WTC11 (cell line): Measurements from ENCODE around the gene BACH2. TPM values are rescaled to one million over a fixed set of nuclear protein-coding genes. Genes with fewer than 3 reads are reported as not detected.

Source experiments
- ATAC-seq: fragments of 200-7000 bp; cut with Tn5 transposase; 2 replicates; pipeline ENCODE4 v1.10.0; 2021; ENCODE audit warnings: mild to moderate bottlenecking, moderate library complexity
- CTCF ChIA-PET: fragments of 300-600 bp; sonication (Branson Sonifier 250); formaldehyde crosslinking; loops from one replicate; lab custom pipeline; 2021; ENCODE audit warnings: antibody characterized with exemption; lab: Charles Lee
- POLR2A ChIA-PET: fragments of 350-600 bp; sonication (Branson Sonifier 250); formaldehyde crosslinking; loops from one replicate; lab custom pipeline; 2021; ENCODE audit warnings: antibody characterized with exemption; lab: Charles Lee
- DNase-seq: peaks from one replicate; pipeline ENCODE4 v3.0.0; 2021; ENCODE audit warnings: low spot score
- H3K27ac Mint-ChIP-seq: 2 replicates; pipeline ENCODE4 v1.8.0; 2021; ENCODE audit warnings: mixed read lengths
- H3K27me3 Mint-ChIP-seq: 2 replicates; pipeline ENCODE4 v1.8.0; 2021; ENCODE audit warnings: low read depth, mild to moderate bottlenecking, moderate library complexity, mixed read lengths
- H3K36me3 Mint-ChIP-seq: 2 replicates; pipeline ENCODE4 v1.8.0; 2021; ENCODE audit warnings: mixed read lengths
- H3K4me1 Mint-ChIP-seq: 2 replicates; pipeline ENCODE4 v1.8.0; 2022; ENCODE audit warnings: mixed read lengths
- H3K4me3 Mint-ChIP-seq: 2 replicates; pipeline ENCODE4 v1.8.0; 2021; ENCODE audit warnings: mild to moderate bottlenecking, moderate library complexity, mixed read lengths
- H3K9me3 Mint-ChIP-seq: 2 replicates; pipeline ENCODE4 v1.8.0; 2021; ENCODE audit warnings: mixed read lengths
- ATF2 ChIP-seq: sonication (generic); formaldehyde crosslinking; IDR thresholded peaks from 2 replicates; pipeline ENCODE4 v1.8.1; 2022; ENCODE audit warnings: low read depth, missing genetic modification reagents, borderline replicate concordance
- ATF3 ChIP-seq: sonication (generic); formaldehyde crosslinking; conservative IDR thresholded peaks from 2 replicates; pipeline ENCODE4 v1.8.1; 2022; ENCODE audit warnings: mild to moderate bottlenecking, missing genetic modification reagents
- CBFB ChIP-seq: sonication (generic); formaldehyde crosslinking; IDR thresholded peaks from 2 replicates; pipeline ENCODE4 v1.8.1; 2022; ENCODE audit warnings: mild to moderate bottlenecking, low read depth, missing genetic modification reagents
- CREM ChIP-seq: sonication (generic); formaldehyde crosslinking; IDR thresholded peaks from 2 replicates; pipeline ENCODE4 v1.8.1; 2022; ENCODE audit warnings: mild to moderate bottlenecking, missing genetic modification reagents, moderate library complexity
- CTCF ChIP-seq: fragments of 200-600 bp; IDR thresholded peaks from 2 replicates; pipeline ENCODE4 v1.8.0; 2022; ENCODE audit warnings: antibody characterized with exemption
- ETV6 ChIP-seq: sonication (generic); formaldehyde crosslinking; IDR thresholded peaks from 2 replicates; pipeline ENCODE4 v1.8.1; 2022; ENCODE audit warnings: mild to moderate bottlenecking, missing genetic modification reagents
- FOXK1 ChIP-seq: sonication (generic); formaldehyde crosslinking; IDR thresholded peaks from 2 replicates; pipeline ENCODE4 v1.8.0; 2022; ENCODE audit warnings: mild to moderate bottlenecking, moderate library complexity, missing genetic modification reagents
- FOXP1 ChIP-seq: sonication (generic); formaldehyde crosslinking; IDR thresholded peaks from 2 replicates; pipeline ENCODE4 v1.8.0; 2022; ENCODE audit warnings: missing genetic modification reagents, mild to moderate bottlenecking, moderate library complexity, borderline replicate concordance
- IRF2 ChIP-seq: sonication (generic); formaldehyde crosslinking; IDR thresholded peaks from 2 replicates; pipeline ENCODE4 v1.8.0; 2022; ENCODE audit warnings: low read depth, missing genetic modification reagents, borderline replicate concordance
- JAZF1 ChIP-seq: fragments of 250-450 bp; sonication (Bioruptor Pico); IDR thresholded peaks from 2 replicates; pipeline ENCODE4 v1.9.0; 2021; ENCODE audit warnings: moderate library complexity, mild to moderate bottlenecking, inconsistent platforms
- MLX ChIP-seq: sonication (generic); formaldehyde crosslinking; IDR thresholded peaks from 2 replicates; pipeline ENCODE4 v1.8.1; 2023; ENCODE audit warnings: mild to moderate bottlenecking, missing genetic modification reagents, moderate library complexity
- MYBL2 ChIP-seq: sonication (generic); formaldehyde crosslinking; IDR thresholded peaks from 2 replicates; pipeline ENCODE4 v1.8.1; 2023; ENCODE audit warnings: mild to moderate bottlenecking, moderate library complexity, missing genetic modification reagents
- NFATC4 ChIP-seq: fragments of 250-450 bp; sonication (Bioruptor Pico); IDR thresholded peaks from 2 replicates; pipeline ENCODE4 v1.9.0; 2021; ENCODE audit warnings: mild to moderate bottlenecking
- NFE2L1 ChIP-seq: sonication (generic); formaldehyde crosslinking; IDR thresholded peaks from 2 replicates; pipeline ENCODE4 v1.8.1; 2023; ENCODE audit warnings: missing genetic modification reagents
- NR2C2 ChIP-seq: sonication (generic); formaldehyde crosslinking; IDR thresholded peaks from 2 replicates; pipeline ENCODE4 v1.8.0; 2022; ENCODE audit warnings: mild to moderate bottlenecking, missing genetic modification reagents
- SMAD4 ChIP-seq: sonication (generic); formaldehyde crosslinking; IDR thresholded peaks from 2 replicates; pipeline ENCODE4 v1.8.0; 2022; ENCODE audit warnings: mild to moderate bottlenecking, missing genetic modification reagents
- SOX15 ChIP-seq: fragments of 250-450 bp; sonication (Bioruptor Pico); IDR thresholded peaks from 2 replicates; pipeline ENCODE4 v1.9.0; 2021; ENCODE audit warnings: mild to moderate bottlenecking
- TCF7 ChIP-seq: sonication (generic); formaldehyde crosslinking; IDR thresholded peaks from 2 replicates; pipeline ENCODE4 v1.8.0; 2022; ENCODE audit warnings: mild to moderate bottlenecking, low read depth, missing genetic modification reagents, moderate library complexity
- USF2 ChIP-seq: sonication (generic); formaldehyde crosslinking; IDR thresholded peaks from 2 replicates; pipeline ENCODE4 v1.8.1; 2023; ENCODE audit warnings: mild to moderate bottlenecking, missing genetic modification reagents, moderate library complexity
- ZNF317 ChIP-seq: sonication (generic); formaldehyde crosslinking; IDR thresholded peaks from 2 replicates; pipeline ENCODE4 v1.8.1; 2023; ENCODE audit warnings: low read depth, mild to moderate bottlenecking, moderate library complexity, missing genetic modification reagents, borderline replicate concordance
- ZNF512 ChIP-seq: sonication (generic); formaldehyde crosslinking; IDR thresholded peaks from 2 replicates; pipeline ENCODE4 v1.8.1; 2022; ENCODE audit warnings: missing genetic modification reagents, borderline replicate concordance
- ZNF532 ChIP-seq: fragments of 250-450 bp; sonication (Bioruptor Pico); IDR thresholded peaks from 2 replicates; pipeline ENCODE4 v1.9.0; 2021; ENCODE audit warnings: mild to moderate bottlenecking, borderline replicate concordance
- ZNF671 ChIP-seq: fragments of 250-450 bp; sonication (Bioruptor Pico); IDR thresholded peaks from 2 replicates; pipeline ENCODE4 v1.8.0; 2021; ENCODE audit warnings: mild to moderate bottlenecking
- total RNA-seq: library from RNA; stranded (reverse); gene quantifications from 3 replicates; pipeline ENCODE4 v1.2.3, GENCODE V29; 2021

Gene BACH2
- total RNA-seq, 1 experiment from 2014 or later: 5.9 TPM

GRCh38 chr6:90169374-90169773 lies 127.3 kb downstream of the BACH2 start (continued):
- TF ChIP-seq ZNF512 (CRISPR knock-in tag) (no peak), ZNF317 (CRISPR knock-in tag) (no peak), SOX15 (CRISPR knock-in tag) (no peak), MYBL2 (CRISPR knock-in tag) (no peak), ETV6 (CRISPR knock-in tag) (no peak), ATF2 (no peak), IRF2 (CRISPR knock-in tag) (no peak), NR2C2 (CRISPR knock-in tag) (no peak), FOXP1 (no peak)

GRCh38 chr6:90168693-90169131 lies 127.9 kb downstream of the BACH2 start:
- no peaks in the 10 kb centered on the region for H3K4me1 Mint-ChIP-seq
- no peaks in the 10 kb centered on the region for H3K9me3 Mint-ChIP-seq
- no peak overlapping the region for H3K27ac Mint-ChIP-seq
- no peaks in the 10 kb centered on the region for H3K36me3 Mint-ChIP-seq
- no peak for DNase-seq
- no peaks in the 10 kb centered on the region for H3K27me3 Mint-ChIP-seq
- TF ChIP-seq CTCF: no peak
- no peak for TF ChIP-seq ATF3 (CRISPR knock-in tag)
- TF ChIP-seq ZNF532 (CRISPR knock-in tag): no peak
- no peak for TF ChIP-seq JAZF1 (CRISPR knock-in tag)
- no peak for TF ChIP-seq ETV6 (CRISPR knock-in tag)
- TF ChIP-seq TCF7 (CRISPR knock-in tag): no peak
- no peak for TF ChIP-seq CBFB (CRISPR knock-in tag)
- no peak for TF ChIP-seq CREM (CRISPR knock-in tag)
- TF ChIP-seq ZNF671 (CRISPR knock-in tag): no peak
- no peak for TF ChIP-seq FOXK1 (CRISPR knock-in tag)
- TF ChIP-seq USF2 (CRISPR knock-in tag): no peak
- TF ChIP-seq NFE2L1: no peak
- TF ChIP-seq NFATC4 (CRISPR knock-in tag): no peak
- no peak for TF ChIP-seq SMAD4
- TF ChIP-seq ATF2: no peak
- TF ChIP-seq MLX (CRISPR knock-in tag): no peak
- ChIA-PET POLR2A (no interaction called here), CTCF (no interaction called here)
- H3K4me3 Mint-ChIP-seq: no peak overlapping the region
- ATAC-seq: no peak
